Heart left ventricle (tissue), 13 donors: Measurements from ENCODE around the gene KISS1R.

Source experiments
- CTCF ChIP-seq, 12 donors: fragments of 200-600 bp; sonication (generic) in 4 of 12; IDR thresholded peaks; one replicate each; pipeline versions ENCODE4 v1.5.0 to v1.8.0; 2018 to 2022; ENCODE audit warnings: antibody characterized with exemption in 12 of 12, mild to moderate bottlenecking in 5 of 12
- POLR2A ChIP-seq, 2 donors: fragments of 450-650 bp; IDR thresholded peaks; one replicate each; pipeline ENCODE4 v1.6.1; 2017; ENCODE audit warnings: antibody characterized with exemption in 2 of 2, mild to moderate bottlenecking in 2 of 2, moderate library complexity in 2 of 2
- donor health status: ischemic (EF 13 %, LVEDD 7.1; RV severe dilation, severe dysfunction).
- donor health status: DM: no; HTN: yes; CAD: no.
- donor health status: DM: no; HTN: no; CAD: no.
- donor health status: ischemic (EF 25% LVEDD 6.9; RV normal size, moderate dysfunction).
- donor health status: ischemic (EF 25% LVEDD 5.7; RV mildly dilated, moderate dysfunction).
- donor health status: ischemic (EF 35%, LVEDD 5.7; RV mildly dilated, moderate dysfunction).
- donor health status: nonischemic (EF 11% LVEDD 7.7; RV severe dilation, severe dysfunction).
- donor health status: DM: yes; HTN: yes; CAD: no.
- donor health status: PGD.
- donor health status: ischemic (EF 29% LVEDD 5.4; RV normal size, mild dysfunction).
- donor health status: nonischemic (EF 23%, LVEDD 6.1; RV moderate dilation, normal function).

GRCh38 chr19:907183-907853 lies 9.8 kb upstream of the KISS1R start:
- TF ChIP-seq POLR2A (IDR thresholded peaks at IDR 0.05) (no peak), CTCF (IDR thresholded peaks at IDR 0.05) (no peak)
